Brain pericyte (primary cell): ENCODE measurements around the gene GDF10.

ENCODE experiments used
- DNase-seq: peaks from one replicate; pipeline ENCODE4 v3.0.0-alpha.2; 2012; ENCODE audit warnings: low read depth, low spot score

GDF10 gene

GRCh38 chr10:47269294-47269693, 30.7 kb upstream of the GDF10 start:
- no peak for DNase-seq

GRCh38 chr10:47276071-47276470, 23.9 kb upstream of the GDF10 start:
- DNase-seq = no peak

GRCh38 chr10:47276576-47277351, 23.2 kb upstream of the GDF10 start:
- no peak for DNase-seq

- DNase-seq = no peak
Measured at GRCh38 chr10:47277352-47278151, 22.4 kb upstream of the GDF10 start.

GRCh38 chr10:47278152-47278473, 21.9 kb upstream of the GDF10 start:
- no peak for DNase-seq

GRCh38 chr10:47278720-47279119, 21.3 kb upstream of the GDF10 start:
- DNase-seq = no peak

GRCh38 chr10:47279276-47279675, 20.7 kb upstream of the GDF10 start:
- DNase-seq = no peak

- DNase-seq = no peak
Measured at GRCh38 chr10:47282005-47282656, 17.9 kb upstream of the GDF10 start.

GRCh38 chr10:47282657-47283018, 17.4 kb upstream of the GDF10 start:
- DNase-seq = no peak

GRCh38 chr10:47283101-47283630, 16.8 kb upstream of the GDF10 start:
- DNase-seq = no peak

- DNase-seq = no peak
Measured at GRCh38 chr10:47283848-47284247, 16.1 kb upstream of the GDF10 start.

- DNase-seq = no peak
Measured at GRCh38 chr10:47285381-47286115, 14.4 kb upstream of the GDF10 start.

- no peak for DNase-seq
Measured at GRCh38 chr10:47286116-47286505, 13.9 kb upstream of the GDF10 start.

GRCh38 chr10:47286591-47287315, 13.2 kb upstream of the GDF10 start:
- no peak for DNase-seq

GRCh38 chr10:47287365-47287802, 12.6 kb upstream of the GDF10 start:
- no peak for DNase-seq

GRCh38 chr10:47287805-47288204, 12.2 kb upstream of the GDF10 start:
- DNase-seq = no peak

GRCh38 chr10:47288236-47288635, 11.8 kb upstream of the GDF10 start:
- no peak for DNase-seq

GRCh38 chr10:47288916-47289495, 11.0 kb upstream of the GDF10 start:
- DNase-seq = no peak

GRCh38 chr10:47289921-47290320, 10.1 kb upstream of the GDF10 start:
- DNase-seq = no peak

- DNase-seq = no peak
Measured at GRCh38 chr10:47290338-47290737, 9.7 kb upstream of the GDF10 start.

GRCh38 chr10:47291682-47292081, 8.3 kb upstream of the GDF10 start:
- no peak for DNase-seq
